GM12801 (cell line): Measurements from ENCODE around the gene OTOS.

Experiments
- CTCF ChIP-seq: IDR thresholded peaks from one replicate; pipeline ENCODE4 v1.5.1; 2011; ENCODE audit warnings: control low read depth; ENCODE audit not compliant: insufficient read length; ENCODE audit errors: extremely low read depth

Gene OTOS

GRCh38 chr2:240142256-240142775, 1.9 kb upstream of the OTOS start:
- TF ChIP-seq CTCF = no peak

GRCh38 chr2:240141736-240142135, 1.3 kb upstream of the OTOS start:
- no peak for TF ChIP-seq CTCF

GRCh38 chr2:240140920-240141319, 462 bp upstream of the OTOS start:
- no peak for TF ChIP-seq CTCF

GRCh38 chr2:240139666-240140393, 628 bp downstream of the OTOS start:
- TF ChIP-seq CTCF = no peak

GRCh38 chr2:240139011-240139441, 1.4 kb downstream of the OTOS start:
- no peak for TF ChIP-seq CTCF

- no peak for TF ChIP-seq CTCF
Measured at GRCh38 chr2:240138254-240138984, 2.0 kb downstream of the OTOS start.

GRCh38 chr2:240137596-240138253, 2.7 kb downstream of the OTOS start:
- no peak for TF ChIP-seq CTCF
